Psoas muscle (tissue), 8 donors: Measurements from ENCODE around the gene KBTBD3. TPM values are rescaled to one million over a fixed set of nuclear protein-coding genes. Genes with fewer than 3 reads are reported as not detected.
A peak's percentile ranks its signal among the peaks of the same experiment; 100 is the strongest.

Experiments used
- ATAC-seq, 4 donors: fragments of 200-7000 bp; cut with Tn5 transposase; one replicate each; pipeline ENCODE4 v1.9.1; 2020; ENCODE audit warnings: moderate library complexity in 3 of 4, mild to moderate bottlenecking in 2 of 4
- DNase-seq, 2 donors: peaks; one replicate each; pipeline ENCODE4 v3.0.0-alpha.2; 2020
- H3K27ac ChIP-seq: fragments of 200-600 bp; one replicate; pipeline ENCODE4 v1.8.0; 2022
- H3K27me3 ChIP-seq, 3 donors: fragments of 200-600 bp in 1 of 3; one replicate each; pipeline versions ENCODE4 v1.6.1 to v1.8.0; 2013 to 2022; ENCODE audit warnings: low read length in 2 of 3, mild to moderate bottlenecking in 2 of 3, moderate library complexity in 1 of 3; ENCODE audit not compliant: insufficient read depth in 3 of 3
- H3K36me3 ChIP-seq, 2 donors: fragments of 200-600 bp in 1 of 2; one replicate each; pipeline versions ENCODE4 v1.6.1 to v1.8.0; 2013 to 2022; ENCODE audit warnings: low read depth in 1 of 2, mild to moderate bottlenecking in 1 of 2, moderate library complexity in 1 of 2; ENCODE audit not compliant: insufficient read depth in 1 of 2
- H3K4me1 ChIP-seq: fragments of 200-600 bp; one replicate; pipeline ENCODE4 v1.8.0; 2022
- H3K4me3 ChIP-seq: fragments of 200-600 bp; one replicate; pipeline ENCODE4 v1.8.0; 2022; ENCODE audit warnings: mild to moderate bottlenecking
- H3K9me3 ChIP-seq: fragments of 200-600 bp; one replicate; pipeline ENCODE4 v1.8.0; 2022
- WGBS, 3 donors: extraction: QIAGEN DNeasy Blood & Tissue Kit; methylation state at CpG; one replicate each; pipeline versions ENCODE4 v1.1.6 to v1.1.7; 2013; 5-methylcytosine and 5-hydroxymethylcytosine counted together
- intact Hi-C, 2 donors: fragments of 100-400 bp; cut with DNase I; formaldehyde crosslinking; loops; one replicate each; pipeline versions ENCODE4 v1.11.0 to v1.14.2; 2022
- polyA plus RNA-seq, 3 donors: library from polyadenylated mRNA; stranded (reverse); fragments of 200-250 nt; gene quantifications; one replicate each; pipeline ENCODE4 v1.2.3, GENCODE V29; 2013
- total RNA-seq, 4 donors: library from RNA; stranded (reverse); fragmentation: NEBNext Ultra II Directional in 2 of 4; extraction: Animal tissue kit (Norgen Biotek cat#: 25700) in 2 of 4; gene quantifications; one replicate each; pipeline versions ENCODE4 v1.2.1 to v1.2.4, GENCODE V29; 2021 to 2023
- TF ChIP-seq, protein P1 (sequence below): fragments of 200-600 bp; IDR thresholded peaks from one replicate; pipeline ENCODE4 v1.8.0; 2022; ENCODE audit warnings: antibody characterized with exemption
- donor health status: healthy with polysubstance abuse.
- donor health status: DM: no; HTN: no; CAD: no; lungs with moderate emphysema.
- donor health status: Bipolar disorder and iron deficiency.
- donor health status: healthy.
- donor health status: DM: yes; HTN: yes; CAD: no.
- donor health status: DM: no; HTN: no; CAD: no.
- donor health status: DM: no; HTN: no; CAD: no.
- donor health status: DM: yes; HTN: yes; CAD: no.

KBTBD3 gene
- total and polyA plus RNA-seq, 7 donors = 0.89 to 4.6 (median 3.2) TPM

- intact Hi-C loops = no loop called here
- Histone ChIP-seq H3K27ac (no peak overlapping the region), H3K4me1 (peaks cover 33% of the 10 kb centered on the region), H3K4me3 (no peak overlapping the region), H3K36me3 (peaks cover 0 to 43% of the 10 kb centered on the region in 2 donors), H3K9me3 (no peaks in the 10 kb centered on the region), H3K27me3 (no peaks in the 10 kb centered on the region)
- TF ChIP-seq, protein P1, sequence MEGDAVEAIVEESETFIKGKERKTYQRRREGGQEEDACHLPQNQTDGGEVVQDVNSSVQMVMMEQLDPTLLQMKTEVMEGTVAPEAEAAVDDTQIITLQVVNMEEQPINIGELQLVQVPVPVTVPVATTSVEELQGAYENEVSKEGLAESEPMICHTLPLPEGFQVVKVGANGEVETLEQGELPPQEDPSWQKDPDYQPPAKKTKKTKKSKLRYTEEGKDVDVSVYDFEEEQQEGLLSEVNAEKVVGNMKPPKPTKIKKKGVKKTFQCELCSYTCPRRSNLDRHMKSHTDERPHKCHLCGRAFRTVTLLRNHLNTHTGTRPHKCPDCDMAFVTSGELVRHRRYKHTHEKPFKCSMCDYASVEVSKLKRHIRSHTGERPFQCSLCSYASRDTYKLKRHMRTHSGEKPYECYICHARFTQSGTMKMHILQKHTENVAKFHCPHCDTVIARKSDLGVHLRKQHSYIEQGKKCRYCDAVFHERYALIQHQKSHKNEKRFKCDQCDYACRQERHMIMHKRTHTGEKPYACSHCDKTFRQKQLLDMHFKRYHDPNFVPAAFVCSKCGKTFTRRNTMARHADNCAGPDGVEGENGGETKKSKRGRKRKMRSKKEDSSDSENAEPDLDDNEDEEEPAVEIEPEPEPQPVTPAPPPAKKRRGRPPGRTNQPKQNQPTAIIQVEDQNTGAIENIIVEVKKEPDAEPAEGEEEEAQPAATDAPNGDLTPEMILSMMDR = no peak
- WGBS, 3 donors = 78 to 86% (median 83%) methylated on average over 4 of the region's 4 CpGs
- DNase-seq (no peak), ATAC-seq (no peak)
Measured at GRCh38 chr11:106088896-106089295, 11.7 kb upstream of the KBTBD3 start.

DNA sequence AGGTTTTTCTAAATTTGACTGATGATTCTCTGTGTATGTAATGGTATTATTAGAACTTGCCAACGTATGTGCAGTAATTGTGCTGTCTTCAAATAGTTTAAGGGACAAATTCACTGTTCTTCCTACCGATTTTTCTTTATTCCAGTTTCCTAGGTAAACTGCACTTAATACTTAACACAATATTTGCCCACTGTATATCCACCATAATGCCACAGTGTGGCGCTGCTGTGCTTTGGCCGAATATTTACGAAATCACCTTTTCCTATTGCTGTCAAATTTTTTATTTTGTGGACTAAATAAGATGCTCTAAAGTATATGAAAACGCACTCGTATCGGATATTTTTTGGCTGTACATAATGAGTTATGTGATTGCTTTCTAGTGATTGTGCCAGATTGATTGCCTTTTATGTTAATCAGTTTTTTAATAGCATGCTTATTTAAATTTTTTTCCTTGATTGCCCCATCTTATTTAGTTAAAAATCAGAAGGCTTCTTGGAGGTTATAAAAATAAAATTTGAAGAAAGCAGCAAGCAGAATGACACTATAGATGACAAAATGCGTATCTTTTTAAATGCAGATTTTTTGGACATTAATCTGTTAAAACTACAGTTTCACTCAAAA, 10.8 kb upstream of the KBTBD3 start:
- peak in 1 of 2 donors; percentile 19 for DNase-seq
- Histone ChIP-seq H3K36me3 (peaks cover 0 to 40% of the 10 kb centered on the region in 2 donors), H3K27ac (no peak overlapping the region), H3K4me1 (peaks cover 33% of the 10 kb centered on the region), H3K4me3 (no peak overlapping the region), H3K9me3 (no peaks in the 10 kb centered on the region), H3K27me3 (no peaks in the 10 kb centered on the region)
- TF ChIP-seq, protein P1 = peak; percentile 75
- intact Hi-C loops = no loop called here
- ATAC-seq = peak in 3 of 4 donors; percentile 43 to 81 (median 65)
- WGBS, 3 donors = 48 to 55% (median 53%) methylated on average over 9 of the region's 9 CpGs

DNA sequence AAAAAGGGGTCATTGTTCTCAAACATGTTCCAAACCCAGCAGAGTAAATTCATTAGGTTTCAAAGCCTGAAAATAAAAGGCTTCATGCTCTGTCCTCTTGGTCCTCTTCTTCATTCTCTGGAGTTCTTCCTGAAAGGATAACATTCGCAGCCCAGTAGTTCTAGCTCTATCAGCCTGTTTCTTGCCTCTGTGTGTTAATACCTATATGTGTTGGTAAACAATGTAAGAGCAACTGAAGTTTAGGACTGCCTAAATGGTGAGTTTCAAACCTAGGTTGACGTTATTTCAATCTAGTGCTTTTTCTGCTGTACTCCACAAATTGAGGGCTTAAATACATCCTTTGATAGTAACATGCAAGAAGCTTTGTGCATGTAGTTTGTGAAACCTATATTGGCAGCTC, 9.7 kb upstream of the KBTBD3 start:
- Histone ChIP-seq H3K36me3 (peaks cover 0 to 38% of the 10 kb centered on the region in 2 donors), H3K9me3 (no peaks in the 10 kb centered on the region), H3K27me3 (no peaks in the 10 kb centered on the region), H3K4me1 (peaks cover 38% of the 10 kb centered on the region), H3K27ac (no peak overlapping the region), H3K4me3 (no peak overlapping the region)
- intact Hi-C loops = no loop called here
- DNase-seq (no peak), ATAC-seq (no peak)
- WGBS, 3 donors = 46 to 64% (median 54%) methylated on average over 2 of the region's 2 CpGs
- TF ChIP-seq, protein P1 = no peak

DNA sequence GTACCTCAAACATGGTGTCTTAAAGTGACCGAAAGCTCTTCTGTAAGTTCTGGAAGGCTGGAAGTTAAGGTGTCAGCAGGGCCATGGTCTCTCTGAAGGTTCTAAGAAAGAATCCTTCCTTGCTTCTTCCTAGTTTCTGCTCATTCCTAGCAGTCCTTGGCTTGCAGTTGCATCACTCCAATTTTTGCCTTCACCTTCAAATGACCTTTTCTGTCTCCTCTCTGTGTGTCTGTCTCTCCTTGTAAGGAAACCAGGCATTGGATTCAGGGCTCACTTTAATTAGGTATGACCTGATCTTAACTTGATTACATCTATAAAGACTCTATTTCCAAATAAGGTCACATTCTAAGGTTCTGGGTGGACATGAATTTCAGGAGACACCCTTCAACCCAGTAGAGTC, 9.0 kb upstream of the KBTBD3 start:
- H3K9me3 ChIP-seq = no peaks in the 10 kb centered on the region
- H3K4me3 ChIP-seq = no peak overlapping the region
- TF ChIP-seq, protein P1 = no peak
- no peak for DNase-seq
- ATAC-seq = no peak
- H3K27ac ChIP-seq = no peak overlapping the region
- intact Hi-C loops = no loop called here
- whole genome bisulfite sequencing, 3 donors = 100% methylated on average over 1 of the region's 1 CpG
- H3K4me1 ChIP-seq = peaks cover 42% of the 10 kb centered on the region
- peaks cover 0 to 36% of the 10 kb centered on the region in 2 donors for H3K36me3 ChIP-seq
- no peaks in the 10 kb centered on the region for H3K27me3 ChIP-seq

- Histone ChIP-seq H3K27me3 (no peaks in the 10 kb centered on the region), H3K9me3 (no peaks in the 10 kb centered on the region), H3K36me3 (peaks cover 3 to 58% of the 10 kb centered on the region in 2 donors), H3K4me1 (peaks cover 43% of the 10 kb centered on the region), H3K4me3 (no peak overlapping the region), H3K27ac (no peak overlapping the region)
- no peak for ATAC-seq
- intact Hi-C loops = no loop called here
- TF ChIP-seq, protein P1 = no peak
- DNase-seq = no peak
Measured at GRCh38 chr11:106082096-106082495, 4.9 kb upstream of the KBTBD3 start.
